ENCODE data around the gene PARD3.

Gene PARD3

GRCh38 chr10:34737772-34738169 is 77.3 kb downstream of the PARD3 start:
- H3K27ac ChIP-seq: no peak overlapping the region
- no peak for TF ChIP-seq CTCF (conservative IDR thresholded peaks at IDR 0.05)

- no peak overlapping the region for H3K27ac ChIP-seq
- no peak for TF ChIP-seq CTCF (conservative IDR thresholded peaks at IDR 0.05)
Observed at GRCh38 chr10:34736976-34737771, 77.9 kb downstream of the PARD3 start.

GRCh38 chr10:34734918-34735317 is 80.2 kb downstream of the PARD3 start:
- no peak overlapping the region for H3K27ac ChIP-seq
- no peak for TF ChIP-seq CTCF (conservative IDR thresholded peaks at IDR 0.05)

DNA sequence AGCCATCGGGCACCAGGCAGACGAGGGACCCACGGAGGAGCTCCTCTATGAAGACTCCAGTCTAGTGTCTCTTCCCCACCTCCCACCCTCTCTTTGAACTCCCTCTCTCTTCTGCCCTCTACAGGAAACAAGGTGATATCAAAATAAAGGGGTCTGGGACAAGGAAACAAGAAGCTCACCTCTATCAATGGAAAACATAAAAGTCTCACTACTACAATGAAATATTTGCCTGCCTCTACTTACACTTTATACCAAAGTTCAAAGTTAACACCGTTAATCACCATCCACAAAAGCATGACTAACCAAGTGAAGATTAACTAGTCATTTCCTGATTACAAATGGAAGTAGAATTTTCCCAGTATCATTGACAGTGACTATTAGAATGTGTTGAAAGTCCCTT is 82.2 kb downstream of the PARD3 start:
- no peak; the same call in 1 of the 2 replicates for TF ChIP-seq CTCF (conservative IDR thresholded peaks at IDR 0.05)
- H3K27ac ChIP-seq: no peak overlapping the region

- no peak for TF ChIP-seq CTCF (conservative IDR thresholded peaks at IDR 0.05)
- no peak overlapping the region for H3K27ac ChIP-seq
Observed at GRCh38 chr10:34731885-34732701, 83.0 kb downstream of the PARD3 start.

- H3K27ac ChIP-seq: no peak overlapping the region
- no peak for TF ChIP-seq CTCF (conservative IDR thresholded peaks at IDR 0.05)
Observed at GRCh38 chr10:34731213-34731612, 83.9 kb downstream of the PARD3 start.

DNA sequence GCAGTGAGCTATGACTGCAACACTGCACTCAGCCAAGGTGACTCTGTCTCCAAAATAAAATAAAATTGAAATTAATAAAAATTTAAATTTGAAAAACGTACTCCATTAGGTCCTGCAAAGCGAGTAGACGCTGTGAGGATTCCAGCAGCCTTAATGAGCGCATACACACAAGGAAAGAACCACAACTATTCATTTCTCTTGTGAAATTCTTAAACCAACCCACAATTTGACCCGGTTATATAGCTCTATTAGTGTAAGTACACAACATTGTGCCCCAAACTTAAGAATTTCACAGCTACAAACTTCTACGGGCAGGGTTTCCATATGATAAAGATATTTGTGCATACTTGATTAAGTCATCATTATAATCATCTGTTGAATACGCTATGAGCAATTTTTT is 84.4 kb downstream of the PARD3 start:
- no peak for TF ChIP-seq CTCF (conservative IDR thresholded peaks at IDR 0.05)
- no peak overlapping the region for H3K27ac ChIP-seq
